IPS-11a (cell line): ENCODE results near the gene SCG3.
"Not testable (repeated sequence)": the region's sequence is repeated elsewhere in the genome, so short reads cannot be mapped to it uniquely, and the experiment has no call there.

Experiments
- H3K4me3 ChIP-seq: one replicate; pipeline ENCODE4 v1.5.1; 2013; ENCODE audit warnings: low read depth, low read length, control low read depth

Gene SCG3

GRCh38 chr15:51681303-51681963 lies at the start of gene SCG3:
TSS of gene SCG3 (plus strand) at chr15:51681503. CDS start at chr15:51681756, 253 bp downstream.
- H3K4me3 ChIP-seq: peak within 1 kb of the TSS; percentile 86

DNA sequence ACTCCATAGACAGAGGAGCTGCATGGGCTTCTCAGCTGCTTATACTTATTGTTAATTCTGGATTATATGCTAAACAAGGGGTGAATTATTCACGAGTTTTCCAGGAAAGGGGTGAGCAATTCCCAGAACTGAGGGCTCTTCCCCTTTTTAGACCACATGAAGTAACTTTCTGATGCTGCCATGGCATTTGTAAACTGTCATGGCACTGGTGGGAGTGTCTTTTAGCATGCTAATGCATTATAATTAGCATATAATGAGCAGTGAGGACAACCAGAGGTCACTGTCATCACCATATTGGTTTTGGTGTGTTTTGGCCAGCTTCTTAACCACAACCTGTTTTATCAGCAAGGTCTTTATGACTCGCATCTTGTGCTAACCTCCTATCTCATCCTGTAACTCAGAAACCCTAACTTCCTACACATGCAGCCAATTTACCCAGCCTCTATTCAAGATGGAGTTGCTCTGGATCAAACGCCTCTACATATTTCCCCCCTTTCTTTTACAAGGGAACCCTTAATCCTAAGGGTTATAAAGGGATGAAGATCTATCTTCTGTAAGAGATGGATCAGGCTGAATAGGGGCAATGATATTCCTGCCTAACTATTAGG lies 46.6 kb upstream of the SCG3 start:
- no peak overlapping the region for H3K4me3 ChIP-seq

DNA sequence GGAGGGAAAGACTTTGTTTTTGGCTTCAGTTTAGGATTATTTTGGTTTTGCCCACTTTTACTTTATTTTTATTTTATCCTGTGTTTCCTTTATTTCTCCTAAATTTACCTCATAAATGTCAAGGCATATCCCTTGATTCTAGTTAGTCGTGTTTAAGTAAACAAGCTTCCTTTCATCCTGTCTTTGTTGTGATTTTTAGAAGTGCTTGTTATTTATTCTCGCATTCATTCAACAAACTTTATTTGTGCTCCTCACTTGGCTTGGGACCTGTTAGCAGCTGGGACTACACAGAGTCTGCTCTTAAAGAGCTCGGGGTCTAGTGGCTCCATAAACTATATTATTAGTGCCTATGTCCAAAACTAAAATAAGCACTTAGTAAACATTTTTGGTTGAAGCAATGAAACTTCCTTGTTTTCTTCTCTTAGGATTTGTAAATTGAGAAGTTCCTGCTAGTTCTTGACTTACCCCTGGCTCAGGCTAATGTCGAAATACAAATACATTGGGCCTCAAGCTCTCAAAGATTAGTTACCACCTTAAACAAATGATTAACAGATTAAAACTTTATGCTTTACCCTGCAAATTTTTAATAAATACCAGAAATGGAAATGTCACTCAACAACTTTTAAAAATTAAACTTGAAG lies 39.7 kb upstream of the SCG3 start:
- H3K4me3 ChIP-seq: no peak overlapping the region

DNA sequence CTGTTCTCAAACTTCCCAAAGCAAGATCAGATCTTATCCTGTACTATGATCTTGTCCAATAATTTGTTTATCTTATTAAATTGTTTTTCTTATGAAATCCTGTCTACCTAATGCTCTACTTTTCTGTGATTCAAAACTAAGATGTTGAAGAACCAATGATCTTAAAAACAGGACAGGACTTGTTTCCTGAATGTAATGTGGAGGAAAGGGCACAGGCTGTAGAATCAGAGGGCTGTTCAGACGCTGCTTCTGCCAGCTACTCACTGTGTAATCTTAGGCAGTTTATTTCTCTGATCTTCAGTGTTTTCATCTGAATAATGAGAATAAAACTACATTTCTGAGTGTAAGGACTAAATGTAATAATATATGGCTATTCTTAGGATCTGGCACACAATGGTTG lies 38.6 kb upstream of the SCG3 start:
- H3K4me3 ChIP-seq: no peak overlapping the region

GRCh38 chr15:51647128-51647562 lies 34.2 kb upstream of the SCG3 start:
- no peak overlapping the region for H3K4me3 ChIP-seq

DNA sequence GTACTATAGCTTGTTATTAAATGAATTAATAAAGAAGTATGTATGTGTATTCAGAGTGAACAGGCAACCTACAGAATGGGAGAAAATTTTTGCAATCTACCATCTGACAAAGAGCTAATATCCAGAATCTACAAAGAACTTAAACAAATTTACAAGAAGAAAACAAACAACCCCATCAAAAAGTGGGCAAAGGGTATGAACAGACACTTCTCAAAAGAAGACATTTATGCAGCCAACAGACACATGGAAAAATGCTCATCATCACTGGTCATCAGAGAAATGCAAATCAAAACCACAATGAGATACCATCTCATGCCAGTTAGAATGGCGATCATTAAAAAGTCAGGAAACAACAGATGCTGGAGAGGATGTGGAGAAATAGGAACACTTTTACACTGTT lies 33.2 kb upstream of the SCG3 start:
- H3K4me3 ChIP-seq: not testable (repeated sequence)

DNA sequence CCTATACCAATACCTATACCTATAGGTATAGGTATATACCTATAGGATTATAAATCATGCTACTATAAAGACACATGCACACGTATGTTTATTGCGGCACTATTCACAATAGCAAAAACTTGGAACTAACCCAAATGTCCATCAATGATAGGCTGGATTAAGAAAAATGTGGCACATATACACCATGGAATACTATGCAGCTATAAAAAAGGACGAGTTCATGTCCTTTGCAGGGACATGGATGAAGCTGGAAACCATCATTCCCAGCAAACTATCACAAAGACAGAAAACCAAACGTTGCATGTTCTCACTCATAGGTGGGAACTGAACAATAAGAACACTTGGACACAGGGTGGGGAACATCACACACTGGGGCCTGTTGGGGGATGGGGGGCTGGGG lies 32.7 kb upstream of the SCG3 start:
- not testable (repeated sequence) for H3K4me3 ChIP-seq

GRCh38 chr15:51649659-51650521 lies 31.4 kb upstream of the SCG3 start:
- H3K4me3 ChIP-seq: no peak overlapping the region

DNA sequence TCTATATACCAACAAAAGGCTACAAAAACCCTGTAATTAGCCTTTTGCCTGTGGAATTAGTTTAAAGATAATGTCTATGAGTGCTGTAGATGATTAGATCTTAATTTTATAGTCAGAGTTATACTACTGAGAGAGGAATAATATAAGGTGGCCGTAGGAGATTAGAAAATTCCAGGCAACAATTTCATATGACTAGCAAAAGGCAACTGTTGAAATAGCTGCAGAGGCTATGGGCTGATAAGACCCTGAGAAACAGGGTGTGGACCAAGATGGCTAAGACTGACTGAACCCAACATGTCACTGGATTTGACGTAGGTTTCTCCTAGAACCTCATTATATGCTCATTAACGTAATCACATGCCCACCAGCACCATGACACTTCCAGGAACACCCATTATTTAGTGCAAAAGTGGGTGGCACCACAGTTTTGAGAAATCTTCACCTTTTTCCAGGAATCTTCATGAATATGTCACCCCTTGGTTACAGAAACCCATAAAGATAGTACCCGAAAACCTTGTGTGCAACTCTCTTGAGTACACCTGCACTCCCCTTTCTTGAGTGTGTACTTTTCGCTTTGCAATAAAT lies 29.1 kb upstream of the SCG3 start:
- no peak overlapping the region for H3K4me3 ChIP-seq

GRCh38 chr15:51655401-51656057 lies 25.8 kb upstream of the SCG3 start:
- H3K4me3 ChIP-seq: not testable (repeated sequence)

- H3K4me3 ChIP-seq: no peak overlapping the region
Observed at GRCh38 chr15:51658664-51659063, 22.6 kb upstream of the SCG3 start.

DNA sequence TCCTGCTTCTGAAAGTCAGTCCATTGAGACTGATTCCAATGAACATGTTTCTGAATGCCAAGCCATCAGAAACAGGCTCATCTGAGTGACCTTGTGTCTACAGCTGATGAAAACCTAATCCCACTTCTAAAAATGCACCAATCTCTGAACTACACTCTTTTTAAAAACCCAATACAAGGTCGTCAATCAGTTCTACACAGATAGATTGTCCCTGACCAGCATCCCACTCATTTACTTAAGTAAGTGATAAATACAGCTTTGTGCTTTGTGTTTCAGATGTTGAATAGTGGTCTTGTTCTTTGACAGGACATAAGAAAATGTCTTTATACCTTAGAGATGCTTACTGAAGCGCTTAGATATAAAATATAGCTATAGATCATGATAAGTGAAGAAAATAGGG lies 20.2 kb upstream of the SCG3 start:
- H3K4me3 ChIP-seq: no peak overlapping the region

- no peak overlapping the region for H3K4me3 ChIP-seq
Observed at GRCh38 chr15:51667478-51667877, 13.8 kb upstream of the SCG3 start.

DNA sequence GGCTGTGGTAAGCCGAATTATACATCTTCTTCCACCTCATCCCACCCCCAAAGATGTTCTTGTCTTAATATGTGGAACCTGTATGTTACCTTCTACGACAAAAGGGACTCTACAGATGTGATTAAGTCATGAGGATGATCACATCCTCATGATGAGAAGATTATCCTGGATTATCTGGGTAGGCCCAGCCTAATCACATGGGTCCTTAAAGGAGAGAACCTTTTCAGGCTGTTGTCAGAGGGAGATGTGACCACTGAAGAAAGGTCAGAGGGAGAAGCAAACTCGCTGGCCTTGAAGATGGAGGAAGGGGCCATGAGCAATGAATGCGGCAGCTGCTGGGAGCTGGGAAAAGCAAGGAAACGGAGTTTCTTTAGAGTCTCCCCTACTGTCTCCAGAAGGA lies 12.9 kb upstream of the SCG3 start:
- H3K4me3 ChIP-seq: no peak overlapping the region

DNA sequence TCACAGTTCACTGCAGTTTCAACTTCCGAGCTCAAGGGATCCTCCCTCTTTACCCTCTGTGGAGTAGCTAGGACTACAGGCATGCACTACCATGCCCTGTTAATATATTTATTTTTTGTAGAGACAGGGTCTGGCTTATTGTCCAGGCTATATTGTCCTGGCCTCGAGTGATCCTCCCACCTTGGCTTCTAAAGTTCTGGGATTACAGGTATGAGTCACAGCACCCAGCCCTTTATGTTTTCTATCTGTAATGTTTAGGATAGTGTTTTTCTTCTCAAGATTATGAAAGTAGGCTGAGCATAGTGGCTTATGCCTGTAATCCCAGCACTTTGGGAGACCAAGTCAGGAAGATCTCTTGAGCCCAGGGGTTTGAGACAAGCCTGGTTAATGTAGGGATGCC lies 11.9 kb upstream of the SCG3 start:
- H3K4me3 ChIP-seq: no peak overlapping the region

DNA sequence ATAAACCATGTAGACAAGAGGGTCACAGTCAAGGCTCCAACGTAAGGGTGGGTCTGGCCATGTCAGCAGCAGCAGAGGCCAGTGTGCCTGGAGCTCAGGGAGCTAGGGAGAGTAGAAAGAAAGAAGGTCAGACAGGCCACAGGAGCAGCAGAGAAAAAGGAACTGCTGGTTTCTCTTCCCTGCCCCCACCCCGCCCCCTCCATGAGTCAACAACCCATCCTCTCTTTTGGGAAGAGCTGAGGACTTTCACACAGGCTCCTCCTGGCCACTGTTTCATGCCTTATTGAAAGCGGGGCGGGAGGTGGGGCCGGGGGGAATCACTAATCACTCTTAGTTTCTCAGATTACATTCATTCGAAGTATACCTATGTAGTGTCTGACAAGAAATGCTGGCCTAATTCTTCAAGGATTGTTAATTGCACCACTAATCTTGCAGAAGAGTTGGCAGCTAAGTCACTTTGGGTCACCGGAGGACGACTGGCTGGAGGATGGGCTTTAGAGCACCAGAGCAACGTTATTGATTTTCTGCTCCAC lies 9.1 kb upstream of the SCG3 start:
- H3K4me3 ChIP-seq: no peak overlapping the region

GRCh38 chr15:51672913-51673857 lies 8.1 kb upstream of the SCG3 start:
- H3K4me3 ChIP-seq: no peak overlapping the region

DNA sequence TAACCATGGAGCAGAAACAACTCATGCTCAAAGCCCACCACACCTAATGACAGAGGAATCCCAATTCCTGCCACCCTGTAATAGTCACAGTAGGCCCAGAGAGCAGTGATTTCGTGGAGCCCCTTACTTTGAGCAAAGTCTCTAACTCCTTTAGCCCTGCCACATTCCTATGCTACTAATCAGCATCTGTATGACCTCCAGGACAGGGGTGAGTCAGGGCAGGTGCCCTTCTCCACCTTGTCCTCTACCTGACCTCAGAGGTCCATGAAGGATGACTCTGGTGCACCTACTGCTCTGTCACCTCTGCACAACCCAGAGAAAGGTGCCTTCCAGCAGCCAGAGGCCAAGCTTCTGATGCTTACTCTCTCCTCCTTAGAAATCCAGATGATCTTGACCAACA lies 6.1 kb upstream of the SCG3 start:
- no peak overlapping the region for H3K4me3 ChIP-seq

DNA sequence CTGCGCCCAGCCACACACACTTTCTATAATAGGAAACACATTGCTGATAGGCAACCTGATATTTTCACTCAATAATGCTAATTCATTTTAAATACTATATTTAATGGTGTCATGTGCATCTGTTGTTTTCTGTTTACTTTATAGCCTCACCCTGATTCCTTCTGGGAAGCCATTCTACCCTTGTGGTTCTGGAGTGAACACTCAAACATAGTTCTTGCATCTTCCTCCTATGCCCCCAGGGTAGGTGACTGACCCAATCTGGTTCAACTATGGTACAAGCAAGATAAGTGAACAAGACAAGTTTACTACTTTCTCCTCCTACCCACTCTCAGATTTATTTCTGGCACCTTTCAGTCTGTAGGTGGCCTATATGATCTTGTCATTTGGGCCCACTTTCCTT lies 4.3 kb upstream of the SCG3 start:
- no peak overlapping the region for H3K4me3 ChIP-seq
